ENCODE measurements around the gene PIP4K2A.
A peak's percentile ranks its signal among the peaks of the same experiment; 100 is the strongest.
"Not testable (repeated sequence)": the region's sequence is repeated elsewhere in the genome, so short reads cannot be mapped to it uniquely, and the experiment has no call there.

Gene PIP4K2A

DNA sequence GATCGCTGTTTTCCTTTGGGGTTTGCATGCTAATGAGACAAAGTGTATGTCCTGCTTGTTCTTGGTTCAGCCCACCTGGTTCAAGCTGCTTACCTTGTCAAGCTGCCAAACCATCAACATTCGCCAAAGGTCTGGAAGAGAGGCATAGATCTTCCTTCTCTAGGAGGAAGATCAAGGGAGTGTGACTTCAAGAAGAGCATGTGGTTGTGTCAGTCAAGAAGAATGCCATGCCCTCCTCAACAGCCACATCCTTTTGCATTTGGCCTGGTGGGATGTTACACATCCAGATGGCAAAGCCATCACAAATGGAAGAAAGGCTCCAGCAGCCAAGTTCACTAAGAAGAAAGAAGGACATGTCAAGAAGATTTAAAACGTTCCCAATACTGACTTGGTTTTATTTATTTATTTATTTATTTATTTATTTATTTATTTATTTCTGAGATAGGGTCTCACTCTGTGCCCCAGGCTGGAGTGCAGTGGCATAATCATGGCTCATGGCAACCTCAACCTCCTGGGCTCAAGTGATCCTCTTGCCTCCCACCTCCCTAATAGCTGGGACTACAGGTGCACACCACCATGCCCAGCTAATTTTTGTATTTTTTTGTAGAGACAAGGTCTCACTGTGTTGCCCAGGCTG lies 5.1 kb upstream of the PIP4K2A start:
- FAIRE-seq (no peak), DNase-seq (ENCODE audit: low spot score) (no peak)

DNA sequence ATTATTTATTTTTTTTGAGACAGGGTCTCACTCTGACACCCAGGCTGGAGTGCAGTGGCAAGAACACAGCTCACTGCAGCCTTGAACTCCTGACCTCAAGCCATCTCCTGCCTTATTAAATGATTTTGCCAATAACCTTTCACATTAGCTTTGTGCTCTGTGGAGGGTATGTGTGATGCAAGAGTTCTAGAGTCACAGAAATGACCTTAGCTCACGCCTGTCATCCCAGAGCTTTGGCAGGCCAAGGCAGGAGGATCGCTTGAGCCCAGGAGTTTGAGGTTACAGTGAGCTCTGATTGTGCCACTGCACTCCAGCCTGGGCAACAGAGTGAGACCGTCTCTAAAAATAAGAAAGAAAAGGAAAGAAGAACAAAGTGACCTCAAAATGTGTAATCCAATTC lies 4.3 kb upstream of the PIP4K2A start:
- not testable (repeated sequence) for FAIRE-seq; DNase-seq (ENCODE audit: low spot score)

DNA sequence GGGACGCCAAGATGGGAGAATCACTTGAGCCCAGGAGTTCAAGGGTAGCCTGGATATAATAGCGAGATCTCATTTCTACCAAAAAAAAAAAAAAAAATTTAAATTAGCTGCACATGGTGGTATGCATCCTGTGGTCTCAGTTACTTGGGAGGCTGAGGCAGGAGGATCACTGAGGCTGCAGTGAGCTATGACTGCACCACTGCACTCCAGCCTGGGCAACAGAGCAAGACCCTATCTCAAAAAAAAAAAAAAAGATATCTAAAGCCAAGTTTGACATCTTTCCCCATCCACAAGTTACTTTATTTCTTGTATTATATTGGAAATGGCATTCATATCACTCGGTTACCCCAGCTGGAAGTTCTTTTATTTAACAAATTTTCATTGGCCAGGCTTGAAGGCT lies 3.4 kb upstream of the PIP4K2A start:
- DNase-seq (ENCODE audit: low spot score): no peak
- FAIRE-seq: no peak

DNA sequence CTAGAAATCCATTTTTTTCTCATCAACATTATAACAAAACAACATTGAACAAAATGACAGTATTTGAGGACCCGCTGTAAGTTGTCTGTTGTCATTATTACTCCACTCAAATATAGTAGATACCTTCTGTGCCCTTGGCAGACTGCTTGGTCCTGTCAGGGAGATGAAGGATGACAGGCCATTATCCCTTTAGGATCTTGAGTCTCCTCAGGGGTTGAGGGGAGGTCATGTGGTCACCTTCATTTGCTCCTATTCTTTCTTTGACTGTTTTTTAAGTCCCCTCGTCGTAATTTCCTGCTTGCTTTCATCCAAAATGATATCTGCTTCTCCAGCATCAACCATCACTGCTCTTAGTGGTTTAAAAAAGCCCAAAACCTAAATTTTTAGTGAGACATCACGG lies 2.6 kb upstream of the PIP4K2A start:
- no peak for FAIRE-seq
- no peak for DNase-seq (ENCODE audit: low spot score)

DNA sequence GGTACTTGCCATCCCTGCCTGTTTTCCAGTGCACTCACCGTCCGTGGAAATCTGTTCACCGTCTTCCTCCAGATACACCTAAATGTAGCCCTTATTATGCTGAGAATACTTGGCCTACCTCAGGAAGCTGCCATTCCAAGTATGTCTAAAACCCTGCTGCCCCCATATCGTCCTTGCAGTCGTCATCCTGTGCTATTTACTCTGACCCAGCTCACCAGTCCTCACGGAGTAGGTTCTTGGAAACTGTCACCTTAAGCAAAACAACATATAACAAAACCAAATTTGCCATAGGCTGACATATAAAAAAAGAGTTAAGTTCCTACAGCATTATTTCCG lies 880 bp upstream of the PIP4K2A start:
- FAIRE-seq: no peak
- no peak for DNase-seq (ENCODE audit: low spot score)

DNA sequence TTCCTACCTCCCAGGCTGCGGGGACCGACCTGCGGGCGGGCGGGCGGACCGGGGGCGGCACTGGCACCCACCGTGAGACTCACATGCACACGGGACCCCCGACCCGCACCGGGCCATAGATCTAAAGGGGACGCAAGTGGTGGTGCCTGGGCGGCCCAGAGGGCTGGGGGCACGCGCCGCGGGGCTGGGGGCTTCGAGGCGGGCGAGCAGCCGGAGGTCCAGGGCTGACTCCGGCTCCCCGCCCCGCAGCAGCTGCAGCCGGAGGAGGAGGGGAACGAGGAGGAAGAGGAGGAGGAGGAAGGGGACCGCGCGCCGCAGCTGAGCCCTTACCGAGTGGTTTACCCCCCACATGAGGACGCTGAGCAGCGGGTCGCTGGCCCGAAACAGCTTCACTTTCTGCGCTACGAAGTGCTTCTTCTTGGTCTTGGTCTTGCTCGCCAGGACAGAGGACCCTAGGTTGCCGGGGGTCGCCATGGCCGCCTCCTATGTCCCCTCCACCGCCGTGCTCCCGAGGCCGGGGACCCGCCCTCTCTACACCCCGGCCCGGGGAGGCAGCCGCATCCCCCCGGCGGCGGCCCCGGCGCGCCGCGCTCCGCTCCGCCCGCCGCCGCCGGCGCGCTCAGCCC lies 412 bp downstream of the PIP4K2A start:
- DNase-seq (ENCODE audit: low spot score): peak; percentile 46
- FAIRE-seq: no peak

DNA sequence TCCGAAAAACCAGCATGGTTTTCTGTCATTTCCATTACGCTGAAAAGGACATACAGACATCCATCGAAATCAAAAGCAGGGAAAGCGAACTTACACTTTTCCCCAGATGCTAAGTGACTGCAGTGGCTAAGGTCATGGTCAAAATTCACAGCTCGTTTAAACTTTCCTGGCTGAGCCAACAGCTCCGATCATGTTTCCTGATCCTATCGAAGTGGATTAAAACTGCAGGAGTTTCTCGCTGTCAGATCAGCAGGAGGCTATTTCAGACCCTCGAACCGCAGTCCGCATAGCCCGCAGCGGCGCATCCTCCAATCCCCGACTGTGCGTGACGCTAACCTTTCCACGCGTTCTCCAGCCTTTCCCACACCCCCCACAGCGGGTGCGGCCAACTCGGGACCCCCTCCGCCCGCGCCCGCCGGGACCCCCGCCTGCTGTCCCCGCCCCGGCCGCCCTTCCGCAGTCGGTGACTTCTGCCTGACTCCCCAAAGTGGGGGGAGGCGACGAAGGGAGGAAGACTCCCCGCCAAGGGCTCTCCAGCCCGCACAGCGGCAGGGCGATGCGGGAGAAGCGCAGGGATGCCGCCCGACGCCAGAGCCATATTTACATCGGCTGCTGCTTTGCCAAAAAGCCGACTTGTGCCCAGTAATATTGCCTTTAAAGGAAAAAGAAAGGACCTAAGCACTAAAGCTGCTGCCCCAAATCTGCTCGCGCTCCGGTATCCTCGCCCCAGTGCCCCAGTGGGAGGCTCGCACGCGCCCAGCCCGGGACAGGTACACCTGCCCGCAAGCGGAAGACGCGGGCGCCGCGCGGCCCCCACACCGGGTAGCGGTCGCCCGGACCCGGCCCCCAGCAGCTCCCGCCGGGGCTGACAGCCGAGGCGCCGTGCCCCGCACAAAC lies 1.2 kb downstream of the PIP4K2A start:
- FAIRE-seq: no peak
- peak; percentile 30 for DNase-seq (ENCODE audit: low spot score)

DNA sequence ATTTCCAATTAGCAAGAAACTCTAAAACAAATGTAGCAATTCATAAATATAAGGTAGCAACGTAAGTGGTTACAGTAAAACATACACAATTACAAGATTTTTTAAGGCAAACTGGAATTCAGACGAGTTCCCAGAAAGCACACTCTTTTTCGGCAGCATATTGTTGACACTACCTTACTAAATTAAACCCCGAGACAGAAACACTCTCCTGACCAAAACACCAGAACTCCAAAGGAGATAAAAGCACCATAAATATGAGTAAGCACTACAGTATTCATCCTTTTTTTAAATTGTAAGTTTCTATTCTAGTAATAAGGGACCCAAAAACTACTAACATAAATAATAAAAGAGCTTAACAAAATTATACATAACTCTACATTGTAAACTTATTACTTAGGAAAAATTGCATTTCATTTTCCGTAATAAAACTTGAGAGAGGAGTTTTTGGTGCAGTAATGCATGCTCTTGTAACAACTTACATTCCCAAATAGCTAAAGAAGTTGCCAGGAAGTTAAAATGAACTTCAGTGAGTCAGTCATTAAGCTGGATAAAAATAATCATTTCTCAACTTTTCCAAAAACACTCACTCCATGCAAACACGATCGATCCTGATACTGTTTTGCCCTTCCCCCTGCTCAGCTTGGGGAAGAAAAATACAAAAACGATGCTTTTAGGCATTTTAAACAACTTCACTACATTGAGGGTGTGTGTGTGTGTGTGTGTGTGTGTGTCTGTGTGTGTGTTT lies 2.0 kb downstream of the PIP4K2A start:
- no peak for DNase-seq (ENCODE audit: low spot score)
- no peak for FAIRE-seq

DNA sequence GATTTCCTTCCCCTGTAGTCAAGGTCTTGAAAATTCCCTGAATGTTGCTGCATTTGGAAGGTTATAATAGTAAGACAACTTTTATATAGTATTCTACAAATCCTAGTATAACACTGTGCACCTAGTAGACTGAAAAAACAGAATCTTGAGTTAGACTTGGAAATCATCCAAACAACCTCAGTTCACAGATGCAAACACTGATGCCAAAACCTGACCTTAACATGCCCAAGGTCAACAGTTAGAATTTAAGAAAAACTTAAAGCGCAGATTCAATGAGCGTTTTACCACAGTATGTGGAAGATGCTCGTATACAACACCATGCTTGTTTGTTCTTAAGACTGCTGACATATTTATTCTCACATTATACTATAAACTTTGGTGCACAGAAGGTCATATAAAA lies 3.0 kb downstream of the PIP4K2A start:
- no peak for FAIRE-seq
- DNase-seq (ENCODE audit: low spot score): no peak

DNA sequence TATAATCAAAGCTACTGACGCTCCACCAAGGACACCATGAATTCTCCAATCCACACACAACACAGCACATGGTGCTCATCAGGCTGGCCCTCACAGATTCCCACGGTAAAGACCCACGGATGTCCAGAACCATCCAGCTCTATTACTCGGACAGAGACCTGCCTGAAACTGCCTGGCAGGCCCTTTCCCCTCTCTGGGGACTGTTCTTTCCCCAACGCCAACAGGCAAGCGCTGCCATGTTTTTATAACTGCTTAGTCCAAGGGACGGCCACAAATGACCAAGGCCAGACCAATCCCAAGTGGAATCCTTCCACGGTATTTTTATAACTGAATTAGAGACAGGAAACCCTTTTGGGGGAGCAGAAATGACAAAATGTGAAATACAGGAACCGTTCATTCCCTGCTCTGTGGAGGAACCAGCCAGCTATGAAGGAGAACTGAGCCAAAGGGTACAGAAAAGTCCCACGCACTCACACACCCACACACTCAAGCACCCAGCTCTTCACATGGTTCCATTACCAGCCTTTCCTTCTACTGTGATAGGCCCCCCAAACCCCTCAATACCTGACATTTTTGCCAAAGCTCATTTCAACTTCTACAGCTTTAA lies 4.1 kb downstream of the PIP4K2A start:
- no peak for DNase-seq (ENCODE audit: low spot score)
- no peak for FAIRE-seq

DNA sequence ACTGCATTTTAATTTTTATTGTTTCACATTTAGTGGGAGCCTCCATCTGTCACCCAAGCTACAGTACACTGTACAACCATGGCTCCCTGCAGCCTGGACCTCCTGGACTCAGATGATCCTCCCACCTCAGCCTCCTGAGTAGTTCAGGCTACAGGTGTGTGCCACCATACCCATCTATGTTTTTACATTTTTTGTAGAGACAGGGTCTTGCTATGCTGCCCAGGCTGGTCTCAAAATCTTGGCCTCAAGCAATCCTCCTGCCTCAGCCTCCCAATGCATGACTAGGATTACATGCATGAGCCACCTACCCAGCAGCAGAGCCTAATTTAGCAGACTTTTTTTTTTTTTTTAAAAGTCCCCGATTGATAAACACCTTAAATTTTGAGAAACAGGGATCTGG lies 5.6 kb downstream of the PIP4K2A start:
- FAIRE-seq (no peak), DNase-seq (ENCODE audit: low spot score) (no peak)

DNA sequence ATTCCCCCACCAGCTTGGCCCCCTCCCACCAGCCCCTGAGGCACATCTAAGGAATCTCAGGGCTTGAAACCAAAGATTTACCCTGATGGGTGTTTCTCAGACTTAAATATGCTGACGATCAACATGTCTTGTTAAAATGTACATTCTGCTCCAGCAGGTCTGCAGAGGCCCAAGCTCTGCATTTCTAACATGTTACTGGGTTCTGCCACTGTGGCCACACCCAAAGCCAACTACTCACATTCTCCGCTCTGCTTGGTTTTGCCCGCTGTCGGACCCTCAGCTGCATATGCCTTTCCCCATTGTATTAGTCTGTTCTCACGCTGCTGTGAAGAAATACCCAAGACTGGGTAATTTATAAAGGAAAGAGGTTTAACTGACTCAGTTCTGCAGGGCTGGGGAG lies 8.9 kb downstream of the PIP4K2A start:
- FAIRE-seq: no peak
- DNase-seq (ENCODE audit: low spot score): no peak

DNA sequence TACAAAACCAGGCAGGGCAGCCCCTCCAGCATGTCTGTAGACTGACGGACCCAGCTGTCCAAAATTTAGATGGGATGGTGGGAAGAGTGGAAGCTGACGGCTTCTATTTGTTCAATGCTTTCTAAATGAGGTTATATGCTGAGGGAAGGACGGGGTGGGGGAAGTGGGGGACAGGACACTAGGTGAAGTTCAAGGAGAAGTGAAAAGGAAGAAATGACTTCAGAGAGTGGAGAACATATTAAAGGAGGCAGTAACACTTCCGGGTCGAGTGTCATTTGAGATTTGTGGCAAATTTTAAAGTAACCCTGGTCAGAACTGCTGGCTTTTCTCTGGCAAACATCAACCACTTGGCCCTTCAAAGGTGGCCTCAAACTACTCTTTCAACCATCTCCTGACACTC lies 9.4 kb downstream of the PIP4K2A start:
- no peak for FAIRE-seq

DNA sequence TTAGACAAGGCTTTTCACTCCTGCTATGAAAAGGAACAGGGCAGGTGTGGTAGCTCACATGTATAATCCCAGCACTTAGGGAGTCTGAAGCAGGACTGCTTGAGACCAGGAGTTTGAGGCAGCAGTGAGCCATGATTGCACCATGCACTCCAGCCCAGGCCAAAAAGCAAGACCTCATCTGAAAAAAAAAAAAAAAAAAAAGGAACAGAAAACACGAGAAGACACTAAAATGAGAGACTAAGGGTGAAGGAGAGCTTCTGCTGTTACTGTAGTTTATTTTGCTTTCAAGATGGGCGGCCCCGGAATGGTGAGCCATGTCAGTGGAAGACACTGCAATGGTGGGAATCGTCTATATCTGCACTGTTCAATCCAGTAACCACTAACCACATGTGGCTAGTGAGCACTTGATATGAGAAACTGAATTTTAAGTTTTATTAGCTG lies 9.9 kb downstream of the PIP4K2A start:
- DNase-seq (ENCODE audit: low spot score) (no peak), FAIRE-seq (no peak)

More for the DNA sequence above, 9.4 kb downstream of the PIP4K2A start:
- DNase-seq (ENCODE audit: low spot score): no peak

DNA sequence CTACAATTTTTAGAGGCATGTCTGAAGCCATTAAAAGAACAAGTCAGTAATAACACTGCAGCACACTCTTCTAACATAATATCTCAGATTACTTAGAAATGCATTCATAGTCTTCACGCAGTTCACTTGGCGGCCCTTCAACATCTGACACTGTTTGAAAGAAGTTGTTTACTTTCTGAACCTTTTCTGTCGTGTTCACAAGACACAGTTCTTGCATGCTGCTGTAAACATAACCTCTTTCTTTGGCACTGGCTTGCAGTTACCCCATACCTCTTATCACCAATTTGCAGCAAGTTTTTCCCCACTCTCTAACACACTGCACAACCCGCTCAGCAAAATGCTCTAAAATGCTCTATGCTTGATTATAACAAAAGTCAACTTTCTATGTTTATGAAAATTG lies 12.0 kb downstream of the PIP4K2A start:
- FAIRE-seq: no peak

DNA sequence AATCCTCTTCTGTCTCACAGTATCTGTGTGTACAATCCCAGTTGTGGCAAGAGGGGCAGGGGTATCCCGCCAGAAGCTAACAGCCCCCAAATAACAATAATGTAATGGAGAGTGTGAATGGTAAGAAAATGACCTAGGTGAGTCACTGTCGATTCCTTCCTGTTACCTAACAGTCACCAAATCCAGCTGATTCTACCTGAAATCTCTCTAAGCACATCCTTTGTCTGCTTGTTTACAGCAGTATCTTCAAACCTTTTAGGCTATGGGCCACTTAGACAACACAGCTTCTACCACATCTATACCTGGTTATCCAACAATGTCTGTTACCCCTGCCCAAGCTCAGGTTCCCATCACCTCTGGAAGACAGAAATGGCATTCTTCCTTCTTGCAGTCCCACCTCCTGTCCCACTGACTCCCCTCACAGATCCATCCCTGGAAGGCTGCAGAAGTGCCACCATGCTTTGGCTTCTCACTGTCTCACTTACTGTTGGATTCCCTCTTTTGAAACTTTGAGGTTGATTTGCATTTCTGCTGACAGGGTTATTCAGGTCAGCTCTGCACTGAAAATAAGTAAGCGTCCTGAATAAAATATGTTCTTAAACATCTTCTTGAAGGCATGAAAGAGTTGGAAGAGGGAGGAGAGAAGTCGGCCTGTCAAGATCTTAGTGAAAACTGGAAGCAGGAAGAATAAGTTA lies 13.1 kb downstream of the PIP4K2A start:
- no peak for DNase-seq (ENCODE audit: low spot score)
- FAIRE-seq: no peak

More for the DNA sequence above, 12.0 kb downstream of the PIP4K2A start:
- DNase-seq (ENCODE audit: low spot score): no peak

DNA sequence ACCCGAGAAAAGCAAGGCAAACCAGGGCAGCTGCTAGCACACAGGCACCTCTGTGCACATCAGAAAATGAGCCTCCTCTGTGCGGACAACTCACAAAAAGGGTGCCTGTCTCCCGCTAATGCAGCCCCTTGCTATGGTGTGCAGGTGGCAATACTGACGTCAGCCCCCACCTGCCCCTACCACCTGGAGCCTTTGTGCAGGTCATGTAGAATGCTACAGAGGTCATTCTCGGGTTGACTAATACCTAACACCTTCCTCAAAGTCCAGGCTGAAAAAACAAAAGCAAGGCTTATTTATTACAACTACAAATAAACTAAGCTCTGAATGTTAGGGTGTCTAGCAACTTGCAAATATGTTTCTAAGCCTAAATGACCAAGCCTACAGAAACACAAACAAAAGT lies 13.9 kb downstream of the PIP4K2A start:
- no peak for FAIRE-seq
- no peak for DNase-seq (ENCODE audit: low spot score)

DNA sequence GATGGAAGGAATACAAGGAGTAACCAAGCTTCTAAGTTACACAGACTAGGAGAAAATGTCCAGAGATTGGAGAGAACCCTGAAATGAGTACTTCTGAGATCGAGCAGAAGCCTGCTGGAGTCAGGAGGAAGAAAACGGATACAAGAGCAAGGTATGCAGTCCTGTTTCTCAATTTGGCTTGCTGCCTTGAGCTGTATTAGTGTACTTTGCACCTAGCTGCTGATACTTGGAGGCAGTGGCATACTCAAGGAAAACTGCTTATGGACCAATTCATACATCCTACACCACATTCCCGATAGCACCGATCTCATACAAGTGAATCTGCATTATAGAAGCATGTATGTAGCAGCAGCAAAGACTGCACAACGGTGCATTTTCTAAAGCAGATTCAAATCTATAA lies 14.4 kb downstream of the PIP4K2A start:
- FAIRE-seq (no peak), DNase-seq (ENCODE audit: low spot score) (no peak)

DNA sequence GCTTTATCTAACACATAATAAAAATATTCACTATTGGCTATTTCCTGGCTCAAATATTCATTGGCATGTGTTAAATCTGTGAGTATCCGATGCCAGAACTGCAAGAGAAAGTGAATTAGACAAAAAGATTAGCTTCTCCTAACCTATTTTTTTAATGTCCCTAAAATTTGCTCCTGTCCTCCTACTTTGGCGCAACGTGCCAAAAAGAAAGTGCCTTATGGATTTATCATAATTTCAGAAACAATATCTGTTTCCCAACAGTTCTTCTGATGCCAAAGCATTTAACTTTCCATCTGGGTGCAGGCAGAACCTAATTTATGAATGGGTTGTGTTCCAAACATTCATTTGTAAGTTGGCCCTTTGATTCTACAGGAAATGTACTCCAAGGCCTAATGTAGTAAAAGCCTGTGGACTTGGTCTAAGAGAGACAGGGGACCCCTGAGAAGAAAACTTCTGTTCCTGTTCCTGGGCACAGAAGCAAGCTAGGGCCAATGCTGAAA lies 15.4 kb downstream of the PIP4K2A start:
- FAIRE-seq: no peak
- no peak for DNase-seq (ENCODE audit: low spot score)

DNA sequence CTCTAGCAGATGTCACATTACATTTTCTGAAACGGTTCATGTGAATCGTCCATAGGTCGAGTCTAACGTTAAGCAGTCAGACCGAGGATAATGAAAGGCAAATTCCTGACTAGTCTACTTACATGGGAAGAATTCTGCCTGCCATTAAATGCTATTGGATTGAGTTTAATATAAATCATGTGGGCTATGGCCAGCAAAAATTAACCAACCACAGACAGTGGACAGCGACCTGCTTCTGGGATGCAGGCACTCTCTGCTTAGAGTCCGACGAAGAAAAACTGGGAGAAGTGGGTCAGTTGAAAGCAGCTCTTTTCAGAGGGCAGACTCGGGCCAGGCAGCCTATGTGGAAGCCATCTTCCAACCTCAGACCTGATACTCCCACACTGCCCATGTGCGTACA lies 16.6 kb downstream of the PIP4K2A start:
- no peak for DNase-seq (ENCODE audit: low spot score)
- FAIRE-seq: no peak

DNA sequence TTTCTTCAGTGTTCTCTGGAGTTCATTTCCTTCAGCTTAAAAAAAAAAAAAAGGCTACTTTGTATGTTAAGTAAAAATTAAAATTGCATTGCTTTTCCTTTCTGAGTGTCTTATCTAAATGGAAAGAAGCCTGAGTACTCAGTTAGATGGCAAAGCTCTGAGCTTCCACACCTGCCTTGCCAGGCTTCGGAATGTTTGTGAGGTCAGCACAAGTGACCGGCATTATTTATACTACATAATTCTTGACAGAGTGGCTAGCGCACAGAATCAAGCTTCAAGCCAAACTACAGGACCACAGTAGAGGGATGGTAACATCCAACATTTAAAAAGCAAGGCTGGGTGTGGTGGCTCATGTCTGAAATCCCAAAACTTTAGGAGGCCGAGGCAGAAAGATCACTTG lies 17.3 kb downstream of the PIP4K2A start:
- no peak for FAIRE-seq
- DNase-seq (ENCODE audit: low spot score): no peak
